ENCODE measurements around the gene SEL1L.
"Not testable (repeated sequence)": the region's sequence is repeated elsewhere in the genome, so short reads cannot be mapped to it uniquely, and the experiment has no call there.

- not testable (repeated sequence) for TF ChIP-seq ZHX2 (IDR thresholded peaks at IDR 0.05; ENCODE audit: low read depth); ZHX2 (CRISPR knock-in tag; IDR thresholded peaks at IDR 0.05; ENCODE audit: borderline replicate concordance); GATAD2A (CRISPR knock-in tag; IDR thresholded peaks at IDR 0.05); POLR2AphosphoS5 (IDR thresholded peaks at IDR 0.05; ENCODE audit: low read depth, low read length); ATF7 (IDR thresholded peaks at IDR 0.05); ATF7 (CRISPR knock-in tag; IDR thresholded peaks at IDR 0.05); ZNF337 (CRISPR knock-in tag; IDR thresholded peaks at IDR 0.05; ENCODE audit: borderline replicate concordance, low read depth); BRD4 (CRISPR knock-in tag; IDR thresholded peaks at IDR 0.05); ZNF749 (CRISPR knock-in tag; IDR thresholded peaks at IDR 0.05; ENCODE audit: borderline replicate concordance); GABPA (IDR thresholded peaks at IDR 0.05; ENCODE audit: low read depth, low read length); GABPA (CRISPR knock-in tag; IDR thresholded peaks at IDR 0.05; ENCODE audit: low read depth); SIN3A (IDR thresholded peaks at IDR 0.05; ENCODE audit: borderline replicate concordance, low read depth, low read length); FOXO1 (CRISPR knock-in tag; IDR thresholded peaks at IDR 0.05); ESRRA (CRISPR knock-in tag; IDR thresholded peaks at IDR 0.05; ENCODE audit: low read depth); ZSCAN9 (CRISPR knock-in tag; IDR thresholded peaks at IDR 0.05; ENCODE audit: borderline replicate concordance); POLR2AphosphoS2 (IDR thresholded peaks at IDR 0.05; ENCODE audit: low read depth, low read length); ZNF264 (CRISPR knock-in tag; IDR thresholded peaks at IDR 0.05)
These were observed 17.7 kb downstream of the SEL1L start for GRCh38 chr14:81515927-81516326.
